ENCODE results near the gene AGBL2. TPM values are rescaled to one million over a fixed set of nuclear protein-coding genes. Genes with fewer than 3 reads are reported as not detected.
A peak's percentile ranks its signal among the peaks of the same experiment; 100 is the strongest.

AGBL2 gene
- total RNA-seq, 6 experiments from 2014 or later, result 0.43 to 5.8 (median 2.1) TPM

DNA sequence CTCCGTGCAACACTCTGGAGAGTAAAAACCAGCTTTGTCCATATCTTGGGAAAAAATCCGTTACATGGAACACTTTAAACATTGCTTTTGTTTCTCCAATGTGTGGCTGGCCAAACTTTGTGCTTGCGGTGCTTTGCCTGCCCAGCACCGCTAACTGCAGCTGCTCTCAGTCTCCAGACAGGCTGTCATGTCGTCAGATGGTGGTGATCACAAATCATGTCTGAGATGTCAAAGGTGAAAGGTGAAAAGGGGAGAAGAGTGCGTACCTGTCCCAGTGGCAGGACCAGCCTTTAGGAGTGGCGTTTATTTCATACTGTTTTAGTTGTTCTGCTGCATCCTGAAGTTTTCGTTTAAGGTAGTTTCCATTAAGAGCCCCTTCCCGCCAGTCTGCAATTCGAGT lies 17.1 kb upstream of the AGBL2 start:
- TF ChIP-seq, protein P1, sequence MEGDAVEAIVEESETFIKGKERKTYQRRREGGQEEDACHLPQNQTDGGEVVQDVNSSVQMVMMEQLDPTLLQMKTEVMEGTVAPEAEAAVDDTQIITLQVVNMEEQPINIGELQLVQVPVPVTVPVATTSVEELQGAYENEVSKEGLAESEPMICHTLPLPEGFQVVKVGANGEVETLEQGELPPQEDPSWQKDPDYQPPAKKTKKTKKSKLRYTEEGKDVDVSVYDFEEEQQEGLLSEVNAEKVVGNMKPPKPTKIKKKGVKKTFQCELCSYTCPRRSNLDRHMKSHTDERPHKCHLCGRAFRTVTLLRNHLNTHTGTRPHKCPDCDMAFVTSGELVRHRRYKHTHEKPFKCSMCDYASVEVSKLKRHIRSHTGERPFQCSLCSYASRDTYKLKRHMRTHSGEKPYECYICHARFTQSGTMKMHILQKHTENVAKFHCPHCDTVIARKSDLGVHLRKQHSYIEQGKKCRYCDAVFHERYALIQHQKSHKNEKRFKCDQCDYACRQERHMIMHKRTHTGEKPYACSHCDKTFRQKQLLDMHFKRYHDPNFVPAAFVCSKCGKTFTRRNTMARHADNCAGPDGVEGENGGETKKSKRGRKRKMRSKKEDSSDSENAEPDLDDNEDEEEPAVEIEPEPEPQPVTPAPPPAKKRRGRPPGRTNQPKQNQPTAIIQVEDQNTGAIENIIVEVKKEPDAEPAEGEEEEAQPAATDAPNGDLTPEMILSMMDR (IDR thresholded peaks at IDR 0.05), result no peak
- no peak for TF ChIP-seq POLR2A (IDR thresholded peaks at IDR 0.05)
- intact Hi-C loops (cut with DNase I), result no loop called here
- no peak overlapping the region for H3K4me3 ChIP-seq
- peaks cover 0 to 16% (median under 1%) of the 10 kb centered on the region in 4 donors for H3K4me1 ChIP-seq
- no peak overlapping the region for H3K27ac ChIP-seq
- H3K27me3 ChIP-seq, result no peaks in the 10 kb centered on the region
- H3K9me3 ChIP-seq, result no peaks in the 10 kb centered on the region
- 90% methylated on average over 10 of the region's 10 CpGs for WGBS (ENCODE audit: insufficient coverage, low coverage, low lambda C conversion rate, missing lambda C conversion rate)
- peaks cover 17 to 96% (median 49%) of the 10 kb centered on the region in 4 donors for H3K36me3 ChIP-seq
- ATAC-seq, result no peak
- DNase-seq, result no peak

DNA sequence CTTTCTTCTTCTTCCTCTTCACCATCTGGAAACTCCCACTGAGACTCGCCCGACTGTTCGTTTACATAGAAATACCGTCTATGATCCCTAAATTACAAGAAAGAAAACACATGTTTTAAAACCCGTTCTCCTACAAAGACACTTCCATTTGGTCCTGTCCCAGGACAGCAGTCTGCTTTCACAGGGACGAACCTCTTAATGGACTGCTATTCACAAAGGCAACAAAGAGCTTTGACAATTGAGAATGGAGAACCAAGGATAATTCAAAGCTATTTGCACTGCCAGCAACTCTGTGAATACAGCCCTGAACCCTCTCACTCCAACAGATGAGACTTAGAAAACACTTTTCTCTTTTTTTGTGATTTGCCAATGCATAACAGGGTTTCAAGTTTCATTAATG lies 16.3 kb upstream of the AGBL2 start:
- 65% methylated on average over 6 of the region's 6 CpGs for WGBS (ENCODE audit: insufficient coverage, low coverage, low lambda C conversion rate, missing lambda C conversion rate)
- Histone ChIP-seq H3K9me3 (no peaks in the 10 kb centered on the region), H3K4me3 (no peak overlapping the region), H3K4me1 (peaks cover 0 to 22% (median 5%) of the 10 kb centered on the region in 4 donors), H3K27ac (no peak overlapping the region), H3K36me3 (peaks cover 17 to 91% (median 44%) of the 10 kb centered on the region in 4 donors), H3K27me3 (no peaks in the 10 kb centered on the region)
- intact Hi-C loops (cut with DNase I), result no loop called here
- TF ChIP-seq, protein P1 (IDR thresholded peaks at IDR 0.05), result no peak
- TF ChIP-seq POLR2A (IDR thresholded peaks at IDR 0.05), result no peak
- DNase-seq (no peak), ATAC-seq (no peak)

DNA sequence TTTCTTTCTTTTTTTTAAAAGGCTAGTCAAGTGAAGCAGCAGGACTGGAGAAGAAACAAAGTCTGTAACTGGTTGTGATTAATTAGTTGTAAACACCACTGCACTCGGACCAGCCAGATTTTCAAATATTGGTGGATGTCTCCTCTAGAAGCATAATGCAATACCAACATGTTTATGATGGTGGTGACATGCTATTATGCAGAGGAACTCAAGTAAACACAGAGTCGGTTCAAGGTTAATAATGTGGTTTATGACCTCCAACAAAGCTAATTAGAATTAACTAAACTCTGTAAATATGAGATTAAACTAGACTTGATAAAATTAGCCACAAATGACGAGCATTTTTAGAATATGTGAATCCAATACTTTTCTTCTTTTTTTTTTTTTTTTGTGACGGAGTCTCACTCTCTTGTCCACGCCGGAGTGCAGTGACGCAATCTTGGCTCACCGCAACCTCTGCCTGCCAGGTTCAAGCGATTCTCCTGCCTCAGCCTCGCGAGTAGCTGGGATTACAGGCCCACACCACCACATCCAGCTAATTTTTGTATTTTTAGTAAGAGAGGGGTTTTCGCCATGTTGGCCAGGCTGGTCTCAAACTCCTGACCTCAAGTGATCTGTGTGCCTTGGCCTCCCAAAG lies 11.8 kb upstream of the AGBL2 start:
- peak; percentile 3 to 26 (median 8) for ATAC-seq
- WGBS (ENCODE audit: insufficient coverage, low coverage, low lambda C conversion rate, missing lambda C conversion rate), result 36% methylated on average over 12 of the region's 12 CpGs
- H3K27me3 ChIP-seq, result no peaks in the 10 kb centered on the region
- H3K27ac ChIP-seq, result peak overlapping the region; percentile 5 to 95 (median 94)
- peaks cover 0 to 64% (median 19%) of the 10 kb centered on the region in 4 donors for H3K4me1 ChIP-seq
- DNase-seq, result peak; percentile 63 to 85 (median 72)
- H3K4me3 ChIP-seq, result no peak overlapping the region
- peaks cover 4 to 60% (median 19%) of the 10 kb centered on the region in 4 donors for H3K36me3 ChIP-seq
- H3K9me3 ChIP-seq, result no peaks in the 10 kb centered on the region
- intact Hi-C loops (cut with DNase I), result no loop called here
- TF ChIP-seq, protein P1 (IDR thresholded peaks at IDR 0.05), result no peak
- TF ChIP-seq POLR2A (IDR thresholded peaks at IDR 0.05), result no peak

DNA sequence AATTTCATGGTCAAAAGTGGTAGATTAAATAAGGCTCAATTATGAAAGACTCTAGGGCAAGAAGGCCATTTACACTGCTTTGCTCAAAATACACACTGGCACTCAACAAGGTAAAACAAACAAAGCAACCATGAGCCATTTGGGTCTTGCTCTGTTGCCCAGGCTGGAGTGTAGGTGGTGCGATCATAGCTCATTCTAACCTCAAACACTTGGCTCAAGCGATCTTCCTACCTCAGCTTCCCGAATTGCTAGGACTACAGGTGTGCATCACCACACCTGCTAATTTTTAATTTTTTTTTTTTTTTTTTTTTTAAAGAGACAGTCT lies 10.9 kb upstream of the AGBL2 start:
- WGBS (ENCODE audit: insufficient coverage, low coverage, low lambda C conversion rate, missing lambda C conversion rate), result 34% methylated on average over 3 of the region's 3 CpGs
- Histone ChIP-seq H3K36me3 (peaks cover 0 to 58% (median 14%) of the 10 kb centered on the region in 4 donors), H3K27ac (peak overlapping the region; percentile 50 to 95 (median 94))

More for the DNA sequence above, 10.9 kb upstream of the AGBL2 start:
- intact Hi-C loops (cut with DNase I), result no loop called here
- peak in 1 of 3 donors; percentile 60 for DNase-seq
- H3K27me3 ChIP-seq, result no peaks in the 10 kb centered on the region
- H3K4me3 ChIP-seq, result no peak overlapping the region
- H3K9me3 ChIP-seq, result no peaks in the 10 kb centered on the region
- peak; percentile 50 to 70 (median 60) for ATAC-seq
- H3K4me1 ChIP-seq, result peaks cover 0 to 69% (median 22%) of the 10 kb centered on the region in 4 donors
- TF ChIP-seq, protein P1 (IDR thresholded peaks at IDR 0.05), result no peak
- no peak for TF ChIP-seq POLR2A (IDR thresholded peaks at IDR 0.05)
